Esophagus squamous epithelium (tissue), 4 donors: Measurements from ENCODE around the gene COX7A2L.

Experiments
- POLR2A ChIP-seq, 4 donors: fragments of 450-650 bp; IDR thresholded peaks; one replicate each; pipeline ENCODE4 v1.6.1; 2017; ENCODE audit warnings: antibody characterized with exemption in 4 of 4, mild to moderate bottlenecking in 4 of 4, moderate library complexity in 3 of 4
- TF ChIP-seq, protein P1 (sequence below), 6 experiments: fragments of 450-650 bp in 4 of 6; fragments of 200-600 bp in 2 of 6; sonication (generic) in 2 of 6; IDR thresholded peaks; one replicate each; pipeline ENCODE4 v1.5.1; 2016 to 2019; ENCODE audit warnings: antibody characterized with exemption in 6 of 6, mild to moderate bottlenecking in 4 of 6, moderate library complexity in 4 of 6

DNA sequence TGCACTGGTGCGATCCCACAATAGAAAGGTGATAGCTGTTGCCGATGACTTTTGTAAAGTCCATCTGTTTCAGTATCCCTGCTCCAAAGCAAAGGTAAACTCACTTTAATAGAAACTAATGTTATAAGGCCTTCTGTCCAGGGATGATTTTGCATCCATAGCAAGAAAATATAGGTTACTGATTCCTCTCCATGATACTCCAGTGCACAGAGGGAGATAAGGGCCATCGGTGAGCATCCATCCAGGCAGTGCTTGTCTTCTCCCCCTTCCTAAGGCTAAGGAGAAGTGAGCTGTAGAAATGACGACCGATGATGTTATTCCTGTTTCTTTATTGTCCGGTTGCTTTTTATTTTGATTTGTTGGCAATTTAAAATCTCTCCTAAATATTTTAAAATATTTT lies 32.1 kb downstream of the COX7A2L start:
- TF ChIP-seq POLR2A (IDR thresholded peaks at IDR 0.05) = no peak
- TF ChIP-seq, protein P1, sequence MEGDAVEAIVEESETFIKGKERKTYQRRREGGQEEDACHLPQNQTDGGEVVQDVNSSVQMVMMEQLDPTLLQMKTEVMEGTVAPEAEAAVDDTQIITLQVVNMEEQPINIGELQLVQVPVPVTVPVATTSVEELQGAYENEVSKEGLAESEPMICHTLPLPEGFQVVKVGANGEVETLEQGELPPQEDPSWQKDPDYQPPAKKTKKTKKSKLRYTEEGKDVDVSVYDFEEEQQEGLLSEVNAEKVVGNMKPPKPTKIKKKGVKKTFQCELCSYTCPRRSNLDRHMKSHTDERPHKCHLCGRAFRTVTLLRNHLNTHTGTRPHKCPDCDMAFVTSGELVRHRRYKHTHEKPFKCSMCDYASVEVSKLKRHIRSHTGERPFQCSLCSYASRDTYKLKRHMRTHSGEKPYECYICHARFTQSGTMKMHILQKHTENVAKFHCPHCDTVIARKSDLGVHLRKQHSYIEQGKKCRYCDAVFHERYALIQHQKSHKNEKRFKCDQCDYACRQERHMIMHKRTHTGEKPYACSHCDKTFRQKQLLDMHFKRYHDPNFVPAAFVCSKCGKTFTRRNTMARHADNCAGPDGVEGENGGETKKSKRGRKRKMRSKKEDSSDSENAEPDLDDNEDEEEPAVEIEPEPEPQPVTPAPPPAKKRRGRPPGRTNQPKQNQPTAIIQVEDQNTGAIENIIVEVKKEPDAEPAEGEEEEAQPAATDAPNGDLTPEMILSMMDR (IDR thresholded peaks at IDR 0.05) = no peak
